GM18505 (cell line): ENCODE data around the gene PROCA1.
"Not testable (repeated sequence)": the region's sequence is repeated elsewhere in the genome, so short reads cannot be mapped to it uniquely, and the experiment has no call there.

Experiments used
- ATAC-seq: cut with Tn5 transposase; IDR thresholded peaks from one replicate; pipeline ENCODE4 v1.9.1; 2021; ENCODE audit not compliant: unreplicated experiment
- POLR2A ChIP-seq: IDR thresholded peaks from 4 replicates; pipeline ENCODE4 v1.6.1; 2011; ENCODE audit warnings: borderline replicate concordance; ENCODE audit not compliant: insufficient read depth, insufficient read length; ENCODE audit errors: extremely low read depth

The PROCA1 gene

GRCh38 chr17:28738680-28739384 lies 27.1 kb upstream of the PROCA1 start:
- TF ChIP-seq POLR2A = no peak
- ATAC-seq = no peak

GRCh38 chr17:28737770-28738679 lies 26.3 kb upstream of the PROCA1 start:
- ATAC-seq = peak; percentile 63
- TF ChIP-seq POLR2A = peak; percentile 87

- no peak for ATAC-seq
- TF ChIP-seq POLR2A = no peak
Measured at GRCh38 chr17:28737316-28737715, 25.6 kb upstream of the PROCA1 start.

GRCh38 chr17:28735913-28736769 lies 24.5 kb upstream of the PROCA1 start:
- not testable (repeated sequence) for ATAC-seq

GRCh38 chr17:28735242-28735722 lies 23.6 kb upstream of the PROCA1 start:
- no peak for TF ChIP-seq POLR2A
- no peak for ATAC-seq

GRCh38 chr17:28734712-28735241 lies 23.1 kb upstream of the PROCA1 start:
- TF ChIP-seq POLR2A = no peak
- ATAC-seq = no peak

GRCh38 chr17:28733346-28733745 lies 21.7 kb upstream of the PROCA1 start:
- ATAC-seq = no peak
- TF ChIP-seq POLR2A = no peak

GRCh38 chr17:28729950-28730330 lies 18.3 kb upstream of the PROCA1 start:
- TF ChIP-seq POLR2A = no peak
- ATAC-seq = no peak

GRCh38 chr17:28728364-28729200 lies 16.9 kb upstream of the PROCA1 start, which contains the start of gene NEK8:
NEK8 (plus strand) TSS chr17:28728788; CDS start chr17:28728814, 26 bp downstream.
- ATAC-seq = peak; percentile 36
- peak; percentile 43 for TF ChIP-seq POLR2A

- peak; percentile 40 for ATAC-seq
- TF ChIP-seq POLR2A = peak; percentile 43
Measured at GRCh38 chr17:28726627-28727491, 15.2 kb upstream of the PROCA1 start.

- TF ChIP-seq POLR2A = no peak
- ATAC-seq = peak; percentile 12
Measured at GRCh38 chr17:28726226-28726626, 14.5 kb upstream of the PROCA1 start, which contains the start of gene TLCD1. TLCD1 (minus strand) TSS chr17:28726233; CDS start chr17:28726097, 136 bp downstream.
